ENCODE measurements around the gene JAK3. TPM values are rescaled to one million over a fixed set of nuclear protein-coding genes. Genes with fewer than 3 reads are reported as not detected.

Gene JAK3
- total and polyA plus RNA-seq, 10 of the 15 experiments (the other 5 are each of a cell fraction or from before 2014, with no cell fraction given), result 7.8 to 67.9 (median 33.3) TPM

- no peak for TF ChIP-seq ELK1 (IDR thresholded peaks at IDR 0.05; ENCODE audit: low read depth, low read length)
- TF ChIP-seq IRF4 (IDR thresholded peaks at IDR 0.05; ENCODE audit: low read depth, low read length), result no peak
- TF ChIP-seq BRCA1 (IDR thresholded peaks at IDR 0.05; ENCODE audit: low read depth, low read length), result no peak
- no peak for TF ChIP-seq FOXM1 (IDR thresholded peaks at IDR 0.05; ENCODE audit: low read depth, low read length)
- no peak for TF ChIP-seq MXI1 (IDR thresholded peaks at IDR 0.05; ENCODE audit: low read depth, low read length)
- TF ChIP-seq SKIL (IDR thresholded peaks at IDR 0.05; ENCODE audit: low read depth, poor library complexity, severe bottlenecking), result no peak
- TF ChIP-seq KLF5 (IDR thresholded peaks at IDR 0.05; ENCODE audit: partially characterized antibody), result peak; percentile 31
- no peak for TF ChIP-seq TBL1XR1 (IDR thresholded peaks at IDR 0.05; ENCODE audit: low read depth, low read length)
- TF ChIP-seq WRNIP1 (IDR thresholded peaks at IDR 0.05; ENCODE audit: borderline replicate concordance, low read depth, low read length), result no peak
- no peak for TF ChIP-seq ETV6 (conservative IDR thresholded peaks at IDR 0.05 in 1 of 2, IDR thresholded peaks at IDR 0.05 in 1 of 2; ENCODE audit: borderline replicate concordance in 1 of 2, low read depth in 1 of 2)
- TF ChIP-seq TCF3 (IDR thresholded peaks at IDR 0.05; ENCODE audit: borderline replicate concordance, insufficient read depth, low read depth, low read length), result no peak
- no peak for TF ChIP-seq ATF7 (IDR thresholded peaks at IDR 0.05; ENCODE audit: low read depth)
- peak; percentile 97 to 99 (median 99); a peak in 5 of 6 replicates for TF ChIP-seq CTCF (IDR thresholded peaks at IDR 0.05 in 2 of 3, conservative IDR thresholded peaks at IDR 0.05 in 1 of 3; ENCODE audit: control insufficient read depth in 2 of 3, extremely low read depth in 1 of 3, insufficient read depth in 1 of 3, low read depth in 3 of 3, low read length in 3 of 3)
- TF ChIP-seq CBX3 (IDR thresholded peaks at IDR 0.05; ENCODE audit: borderline replicate concordance, low read depth), result no peak
- TF ChIP-seq RUNX3 (IDR thresholded peaks at IDR 0.05; ENCODE audit: low read length), result no peak; the same call in 1 of the 2 replicates
- peak; percentile 57; the same call in 1 of the 2 replicates for TF ChIP-seq SMARCA5 (IDR thresholded peaks at IDR 0.05)
- TF ChIP-seq RELA (IDR thresholded peaks at IDR 0.05; ENCODE audit: borderline replicate concordance, partially characterized antibody), result peak; percentile 64
- TF ChIP-seq NFIC (IDR thresholded peaks at IDR 0.05; ENCODE audit: low read depth, low read length), result no peak
- no peak for TF ChIP-seq POLR2A (IDR thresholded peaks at IDR 0.05; ENCODE audit: low read depth, low read length)
- TF ChIP-seq KDM1A (IDR thresholded peaks at IDR 0.05; ENCODE audit: borderline replicate concordance), result no peak
- TF ChIP-seq RB1 (IDR thresholded peaks at IDR 0.05; ENCODE audit: borderline replicate concordance), result peak; percentile 78; the same call in 1 of the 2 replicates
- TF ChIP-seq EED (IDR thresholded peaks at IDR 0.05; ENCODE audit: low read depth), result no peak
- TF ChIP-seq E4F1 (IDR thresholded peaks at IDR 0.05; ENCODE audit: borderline replicate concordance, partially characterized antibody), result no peak
These were observed 7.7 kb upstream of the JAK3 start (continued) for GRCh38 chr19:17855280-17856152.

Data from GM12878 (cell line).